ENCODE results near the gene KATNB1. TPM values are rescaled to one million over a fixed set of nuclear protein-coding genes. Genes with fewer than 3 reads are reported as not detected.
A peak's percentile ranks its signal among the peaks of the same experiment; 100 is the strongest.

KATNB1 gene
- total RNA-seq, 1 experiment from 2014 or later, result 30.6 TPM

GRCh38 chr16:57725151-57725550, 10.4 kb upstream of the KATNB1 start:
- H3K27ac Mint-ChIP-seq (ENCODE audit: low read depth, unreplicated experiment), result no peak overlapping the region
- no peaks in the 10 kb centered on the region for H3K27me3 Mint-ChIP-seq (ENCODE audit: insufficient read depth, unreplicated experiment)
- no peak for DNase-seq (ENCODE audit: unreplicated experiment)
- no peaks in the 10 kb centered on the region for H3K36me3 Mint-ChIP-seq (ENCODE audit: insufficient read depth, unreplicated experiment)
- no peaks in the 10 kb centered on the region for H3K4me1 Mint-ChIP-seq (ENCODE audit: insufficient read depth, unreplicated experiment)
- TF ChIP-seq CTCF (IDR thresholded peaks at IDR 0.05; ENCODE audit: unreplicated experiment), result no peak
- H3K9me3 Mint-ChIP-seq (ENCODE audit: unreplicated experiment), result peaks cover 14% of the 10 kb centered on the region
- H3K4me3 Mint-ChIP-seq (ENCODE audit: unreplicated experiment), result no peak overlapping the region
- intact Hi-C loops (cut with micrococcal nuclease), result no loop called here
- BruUV-seq (replicated peaks), result no TSS peak
- ChIA-PET POLR2A (no interaction called here), CTCF (no interaction called here)

GRCh38 chr16:57725554-57725953, 10.0 kb upstream of the KATNB1 start:
- intact Hi-C loops (cut with micrococcal nuclease), result no loop called here
- H3K36me3 Mint-ChIP-seq (ENCODE audit: insufficient read depth, unreplicated experiment), result no peaks in the 10 kb centered on the region
- no peaks in the 10 kb centered on the region for H3K27me3 Mint-ChIP-seq (ENCODE audit: insufficient read depth, unreplicated experiment)
- peaks cover 15% of the 10 kb centered on the region for H3K9me3 Mint-ChIP-seq (ENCODE audit: unreplicated experiment)
- H3K4me1 Mint-ChIP-seq (ENCODE audit: insufficient read depth, unreplicated experiment), result no peaks in the 10 kb centered on the region
- no TSS peak for BruUV-seq (replicated peaks)
- CTCF ChIA-PET, result no interaction called here
- H3K4me3 Mint-ChIP-seq (ENCODE audit: unreplicated experiment), result no peak overlapping the region
- no peak overlapping the region for H3K27ac Mint-ChIP-seq (ENCODE audit: low read depth, unreplicated experiment)
- TF ChIP-seq CTCF (IDR thresholded peaks at IDR 0.05; ENCODE audit: unreplicated experiment), result no peak
- POLR2A ChIA-PET, result no interaction called here
- peak; percentile 6 for DNase-seq (ENCODE audit: unreplicated experiment)

GRCh38 chr16:57725976-57726375, 9.6 kb upstream of the KATNB1 start:
- H3K27me3 Mint-ChIP-seq (ENCODE audit: insufficient read depth, unreplicated experiment), result no peaks in the 10 kb centered on the region
- BruUV-seq (replicated peaks), result no TSS peak
- DNase-seq (ENCODE audit: unreplicated experiment), result no peak
- no peak for TF ChIP-seq CTCF (IDR thresholded peaks at IDR 0.05; ENCODE audit: unreplicated experiment)
- no peaks in the 10 kb centered on the region for H3K4me1 Mint-ChIP-seq (ENCODE audit: insufficient read depth, unreplicated experiment)
- H3K36me3 Mint-ChIP-seq (ENCODE audit: insufficient read depth, unreplicated experiment), result no peaks in the 10 kb centered on the region
- intact Hi-C loops (cut with micrococcal nuclease), result no loop called here
- H3K4me3 Mint-ChIP-seq (ENCODE audit: unreplicated experiment), result no peak overlapping the region
- ChIA-PET POLR2A (no interaction called here), CTCF (interaction anchor here (0.9 kb wide), 1 partner anchor 150 kb away, joined by 3 read pairs; no protein-coding TSS in a partner anchor)
- H3K9me3 Mint-ChIP-seq (ENCODE audit: unreplicated experiment), result peaks cover 15% of the 10 kb centered on the region
- no peak overlapping the region for H3K27ac Mint-ChIP-seq (ENCODE audit: low read depth, unreplicated experiment)

- peaks cover 4% of the 10 kb centered on the region for H3K4me1 Mint-ChIP-seq (ENCODE audit: insufficient read depth, unreplicated experiment)
- ChIA-PET CTCF (interaction anchor here (0.9 kb wide), 1 partner anchor 150 kb away, joined by 3 read pairs; no protein-coding TSS in a partner anchor), POLR2A (no interaction called here)
- peaks cover 15% of the 10 kb centered on the region for H3K9me3 Mint-ChIP-seq (ENCODE audit: unreplicated experiment)
- no peak for DNase-seq (ENCODE audit: unreplicated experiment)
- H3K27me3 Mint-ChIP-seq (ENCODE audit: insufficient read depth, unreplicated experiment), result no peaks in the 10 kb centered on the region
- no peak overlapping the region for H3K27ac Mint-ChIP-seq (ENCODE audit: low read depth, unreplicated experiment)
- H3K4me3 Mint-ChIP-seq (ENCODE audit: unreplicated experiment), result no peak overlapping the region
- H3K36me3 Mint-ChIP-seq (ENCODE audit: insufficient read depth, unreplicated experiment), result no peaks in the 10 kb centered on the region
- intact Hi-C loops (cut with micrococcal nuclease), result no loop called here
- no peak for TF ChIP-seq CTCF (IDR thresholded peaks at IDR 0.05; ENCODE audit: unreplicated experiment)
- no TSS peak for BruUV-seq (replicated peaks)
Measured at GRCh38 chr16:57726433-57726947, 9.1 kb upstream of the KATNB1 start.

Measured in MCF 10A (cell line).